ENCODE measurements around the gene HOXA11.

Gene HOXA11

DNA sequence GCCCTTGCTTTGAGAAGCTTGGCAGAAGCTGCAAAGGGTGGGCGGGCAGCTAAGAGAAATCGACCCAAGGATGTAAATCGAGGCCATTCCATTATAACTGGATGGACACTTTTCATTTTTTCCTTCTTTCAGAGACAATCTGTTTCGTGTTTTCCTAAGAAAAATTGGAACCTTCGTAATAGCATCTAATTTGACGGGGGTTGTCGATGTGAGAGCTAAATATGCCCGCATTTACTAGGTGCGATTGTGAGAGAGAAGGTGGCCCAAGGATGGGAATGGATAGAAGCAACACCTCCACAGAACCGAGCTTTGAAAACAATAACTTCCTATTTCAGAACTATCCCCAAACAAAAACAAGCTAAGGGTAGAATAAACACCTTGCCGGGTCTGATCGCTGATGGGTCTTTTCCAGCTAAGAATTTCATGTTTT lies 53.6 kb downstream of the HOXA11 start:
- Histone ChIP-seq H3K27ac (no peak overlapping the region), H3K4me1 (peaks cover 12 to 25% (median 19%) of the 10 kb centered on the region in 10 experiments), H3K9ac (no peak overlapping the region), H3K4me2 (no peak overlapping the region), H4K20me1 (no peaks in the 10 kb centered on the region), H3K27me3 (peaks cover 0 to 9% (median 5%) of the 10 kb centered on the region in 11 experiments; a peak in 11 of 22 replicates), H3K4me3 (no peak overlapping the region), H3K9me3 (replicated peaks in 1 of 11) (peaks cover 21 to 43% (median 31%) of the 10 kb centered on the region in 11 experiments), H3K36me3 (no peaks in the 10 kb centered on the region; a peak in 1 of 22 replicates)
- TF ChIP-seq Cebpa-rat (IDR thresholded peaks at IDR 0.05), result no peak
